ENCODE measurements around the gene SLC4A4.

GRCh38 chr4:71402616-71403015 lies 63.8 kb downstream of the SLC4A4 start:
- TF ChIP-seq CTCF (IDR thresholded peaks at IDR 0.05; ENCODE audit: low read depth, low read length): no peak
- no peak for TF ChIP-seq POLR2A (IDR thresholded peaks at IDR 0.05; ENCODE audit: extremely low read depth, insufficient read length)
